HEK293 (cell line): ENCODE measurements around the gene ALDOA.

Experiments
- BCL11A ChIP-seq: fragments of 450-650 bp; formaldehyde crosslinking; IDR thresholded peaks from 2 replicates; pipeline ENCODE4 v1.5.1; 2016; ENCODE audit warnings: low read depth, missing biosample characterization, missing genetic modification characterization
- CTCF ChIP-seq: fragments of 450-650 bp; formaldehyde crosslinking; IDR thresholded peaks from 2 replicates; pipeline ENCODE4 v1.5.1; 2016; ENCODE audit warnings: missing biosample characterization, missing genetic modification characterization
- GFI1B ChIP-seq: fragments of 450-650 bp; formaldehyde crosslinking; IDR thresholded peaks from 2 replicates; pipeline ENCODE4 v1.5.1; 2016; ENCODE audit warnings: missing biosample characterization, missing genetic modification characterization
- GLIS2 ChIP-seq: fragments of 450-650 bp; formaldehyde crosslinking; IDR thresholded peaks from 2 replicates; pipeline ENCODE4 v1.5.1; 2016; ENCODE audit warnings: missing biosample characterization, missing genetic modification characterization
- KLF16 ChIP-seq: fragments of 450-650 bp; formaldehyde crosslinking; IDR thresholded peaks from 2 replicates; pipeline ENCODE4 v1.5.1; 2017; ENCODE audit warnings: missing biosample characterization, missing genetic modification characterization
- KLF8 ChIP-seq: fragments of 450-650 bp; formaldehyde crosslinking; IDR thresholded peaks from 2 replicates; pipeline ENCODE4 v1.5.1; 2016; ENCODE audit warnings: missing biosample characterization, missing genetic modification characterization
- OSR2 ChIP-seq: fragments of 450-650 bp; formaldehyde crosslinking; IDR thresholded peaks from 2 replicates; pipeline ENCODE4 v1.5.1; 2016; ENCODE audit warnings: missing biosample characterization, missing genetic modification characterization
- PRDM4 ChIP-seq: fragments of 450-650 bp; formaldehyde crosslinking; IDR thresholded peaks from 2 replicates; pipeline ENCODE4 v1.5.1; 2017; ENCODE audit warnings: missing biosample characterization, missing genetic modification characterization
- SP3 ChIP-seq: fragments of 450-650 bp; formaldehyde crosslinking; IDR thresholded peaks from 2 replicates; pipeline ENCODE4 v1.5.1; 2016; ENCODE audit warnings: missing biosample characterization, missing genetic modification characterization
- ZFP37 ChIP-seq: fragments of 450-650 bp; formaldehyde crosslinking; IDR thresholded peaks from 2 replicates; pipeline ENCODE4 v1.5.1; 2016; ENCODE audit warnings: missing biosample characterization, missing genetic modification characterization
- ZNF10 ChIP-seq: fragments of 450-650 bp; formaldehyde crosslinking; IDR thresholded peaks from 2 replicates; pipeline ENCODE4 v1.5.1; 2017; ENCODE audit warnings: missing biosample characterization, missing genetic modification characterization
- ZNF148 ChIP-seq: fragments of 450-650 bp; formaldehyde crosslinking; IDR thresholded peaks from 2 replicates; pipeline ENCODE4 v1.5.0; 2017; ENCODE audit warnings: missing biosample characterization, missing genetic modification characterization, borderline replicate concordance
- ZNF184 ChIP-seq: fragments of 450-650 bp; IDR thresholded peaks from 2 replicates; pipeline ENCODE4 v1.5.1; 2018; ENCODE audit warnings: missing biosample characterization, mild to moderate bottlenecking, missing genetic modification characterization
- ZNF366 ChIP-seq: fragments of 450-650 bp; formaldehyde crosslinking; conservative IDR thresholded peaks from 2 replicates; pipeline ENCODE4 v1.5.1; 2016; ENCODE audit warnings: missing biosample characterization, missing genetic modification characterization
- ZNF394 ChIP-seq: fragments of 450-650 bp; formaldehyde crosslinking; IDR thresholded peaks from 2 replicates; pipeline ENCODE4 v1.5.1; 2016; ENCODE audit warnings: missing biosample characterization, missing genetic modification characterization, mild to moderate bottlenecking, moderate library complexity, borderline replicate concordance
- ZNF473 ChIP-seq: fragments of 450-650 bp; formaldehyde crosslinking; IDR thresholded peaks from 2 replicates; pipeline ENCODE4 v1.5.1; 2017; ENCODE audit warnings: missing biosample characterization, missing genetic modification characterization
- ZNF514 ChIP-seq: fragments of 450-650 bp; formaldehyde crosslinking; IDR thresholded peaks from 2 replicates; pipeline ENCODE4 v1.5.1; 2016; ENCODE audit warnings: missing biosample characterization, missing genetic modification characterization
- ZNF521 ChIP-seq: fragments of 450-650 bp; formaldehyde crosslinking; IDR thresholded peaks from 2 replicates; pipeline ENCODE4 v1.5.1; 2017; ENCODE audit warnings: missing biosample characterization, mild to moderate bottlenecking, missing genetic modification characterization
- ZNF558 ChIP-seq: fragments of 450-650 bp; formaldehyde crosslinking; IDR thresholded peaks from 2 replicates; pipeline ENCODE4 v1.5.1; 2016; ENCODE audit warnings: missing biosample characterization, missing genetic modification characterization
- ZNF621 ChIP-seq: fragments of 450-650 bp; formaldehyde crosslinking; IDR thresholded peaks from 2 replicates; pipeline ENCODE4 v1.5.1; 2017; ENCODE audit warnings: missing biosample characterization, missing genetic modification characterization
- ZNF692 ChIP-seq: fragments of 450-650 bp; formaldehyde crosslinking; IDR thresholded peaks from 2 replicates; pipeline ENCODE4 v1.5.1; 2016; ENCODE audit warnings: missing biosample characterization, missing genetic modification characterization
- ZNF707 ChIP-seq: fragments of 450-650 bp; formaldehyde crosslinking; IDR thresholded peaks from 2 replicates; pipeline ENCODE4 v1.5.1; 2016; ENCODE audit warnings: missing biosample characterization, missing genetic modification characterization
- ZNF830 ChIP-seq: fragments of 450-650 bp; IDR thresholded peaks from 2 replicates; pipeline ENCODE4 v1.5.0; 2018; ENCODE audit warnings: missing biosample characterization, missing genetic modification characterization, low read depth, mild to moderate bottlenecking, moderate library complexity
- ZNF843 ChIP-seq: fragments of 450-650 bp; formaldehyde crosslinking; IDR thresholded peaks from 2 replicates; pipeline ENCODE4 v1.5.1; 2016; ENCODE audit warnings: missing biosample characterization, missing genetic modification characterization

ALDOA gene

GRCh38 chr16:30018731-30019158, 46.8 kb upstream of the ALDOA start (continued):
- TF ChIP-seq ZNF148 (tag by site-specific recombination) (no peak), ZNF830 (tag by site-specific recombination) (no peak), ZNF473 (tag by site-specific recombination) (peak; percentile 74), ZNF558 (peak; percentile 41; the same call in 1 of the 2 replicates), BCL11A (tag by site-specific recombination) (peak; percentile 54; the same call in 1 of the 2 replicates), ZNF10 (tag by site-specific recombination) (peak; percentile 51; the same call in 1 of the 2 replicates), KLF8 (tag by site-specific recombination) (peak; percentile 76), ZNF366 (tag by site-specific recombination) (peak; percentile 97), ZNF707 (no peak), ZNF692 (peak; percentile 49; the same call in 1 of the 2 replicates), ZNF394 (tag by site-specific recombination) (peak; percentile 73; the same call in 1 of the 2 replicates), ZNF843 (tag by site-specific recombination) (peak; percentile 39; the same call in 1 of the 2 replicates), CTCF (tag by site-specific recombination) (no peak), ZFP37 (tag by site-specific recombination) (no peak), GFI1B (tag by site-specific recombination) (peak; percentile 69), KLF16 (tag by site-specific recombination) (no peak), GLIS2 (0 out of 2 replicates have a peak, but pooled peaks have one; percentile 36), ZNF514 (tag by site-specific recombination) (no peak), PRDM4 (no peak), ZNF621 (tag by site-specific recombination) (peak; percentile 90), OSR2 (tag by site-specific recombination) (peak; percentile 25; the same call in 1 of the 2 replicates), SP3 (tag by site-specific recombination) (peak; percentile 49), ZNF184 (tag by site-specific recombination) (0 out of 2 replicates have a peak, but pooled peaks have one; percentile 61), ZNF521 (tag by site-specific recombination) (no peak)
